AG04450 (cell line): ENCODE measurements around the gene PSEN1. TPM values are rescaled to one million over a fixed set of nuclear protein-coding genes. Genes with fewer than 3 reads are reported as not detected.

Experiments used
- CTCF ChIA-PET: fragments of 300-600, 350-600 bp; formaldehyde crosslinking; extraction: SDS; loops from one replicate; lab custom pipeline; 2022; ENCODE audit warnings: antibody characterized with exemption, inconsistent platforms; lab: Charles Lee
- POLR2A ChIA-PET: fragments of 350-600 bp; formaldehyde crosslinking; extraction: SDS; loops from one replicate; lab custom pipeline; 2021; ENCODE audit warnings: antibody characterized with exemption, inconsistent platforms; lab: Yijun Ruan, JAX
- DNase-seq: peaks from one replicate; pipeline ENCODE4 v3.0.0-alpha.2; 2011; ENCODE audit warnings: low read depth, low spot score
- H3K27ac ChIP-seq: one replicate; pipeline ENCODE4 v1.5.1; 2012; ENCODE audit warnings: low read depth, low read length, control low read depth
- H3K27me3 ChIP-seq: one replicate; pipeline ENCODE4 v1.6.0; 2012; ENCODE audit warnings: low read length; ENCODE audit not compliant: control insufficient read depth, insufficient read depth
- H3K4me3 ChIP-seq: 2 replicates; pipeline ENCODE4 v1.5.1; 2011; ENCODE audit warnings: mild to moderate bottlenecking, low read depth, low read length, control low read depth
- H3K9me3 ChIP-seq: 2 replicates; pipeline ENCODE4 v1.5.1; 2012; ENCODE audit warnings: low read length; ENCODE audit not compliant: control insufficient read depth, insufficient read depth
- CTCF ChIP-seq: IDR thresholded peaks from 2 replicates; pipeline ENCODE4 v1.5.1; 2011; ENCODE audit warnings: low read depth, low read length, control low read depth, inconsistent platforms
- polyA plus RNA-seq: library from polyadenylated mRNA; depleted of rRNA; stranded (reverse); fragments of >200 nt; gene quantifications from 2 replicates; pipeline ENCODE4 v1.2.3, GENCODE V29; 2011

Gene PSEN1
- polyA plus RNA-seq, 1 experiment: 20.2 TPM

GRCh38 chr14:73149753-73150152 lies 13.4 kb downstream of the PSEN1 start:
- no peak for DNase-seq
- Histone ChIP-seq H3K27ac (no peak overlapping the region), H3K9me3 (no peaks in the 10 kb centered on the region), H3K27me3 (no peaks in the 10 kb centered on the region), H3K4me3 (no peak overlapping the region)
- TF ChIP-seq CTCF: no peak
- ChIA-PET CTCF (interaction anchor here (0.6 to 1.1 kb wide), 2 partner anchors 22 to 24 kb away, joined by 3 read pairs; no protein-coding TSS in a partner anchor), POLR2A (interaction anchor here (0.6 to 0.8 kb wide), 2 partner anchors 12 to 498 kb away, joined by 3 to 7 read pairs; no protein-coding TSS in a partner anchor)

- Histone ChIP-seq H3K27ac (no peak overlapping the region), H3K4me3 (no peak overlapping the region), H3K27me3 (no peaks in the 10 kb centered on the region), H3K9me3 (no peaks in the 10 kb centered on the region)
- ChIA-PET POLR2A (no interaction called here), CTCF (interaction anchor here (1.1 kb wide), 1 partner anchor 142 kb away, joined by 3 read pairs; no protein-coding TSS in a partner anchor)
- DNase-seq: no peak
- no peak for TF ChIP-seq CTCF
These were observed 17.0 kb downstream of the PSEN1 start for GRCh38 chr14:73153272-73153671.

- TF ChIP-seq CTCF: no peak
- no peak for DNase-seq
- no peak overlapping the region for H3K4me3 ChIP-seq
- H3K27me3 ChIP-seq: no peaks in the 10 kb centered on the region
- POLR2A ChIA-PET: no interaction called here
- no peaks in the 10 kb centered on the region for H3K9me3 ChIP-seq
- H3K27ac ChIP-seq: no peak overlapping the region
- CTCF ChIA-PET: interaction anchor here (0.6 to 1.2 kb wide), 2 partner anchors 15 to 648 kb away, joined by 4 to 8 read pairs; no protein-coding TSS in a partner anchor
These were observed 25.9 kb downstream of the PSEN1 start for GRCh38 chr14:73162251-73162650.

- POLR2A ChIA-PET: no interaction called here
- no peak overlapping the region for H3K4me3 ChIP-seq
- H3K27me3 ChIP-seq: no peaks in the 10 kb centered on the region
- no peak for DNase-seq
- CTCF ChIA-PET: interaction anchor here (1.2 kb wide), 1 partner anchor 652 kb away, joined by 4 read pairs; no protein-coding TSS in a partner anchor
- no peak for TF ChIP-seq CTCF
- H3K9me3 ChIP-seq: no peaks in the 10 kb centered on the region
- H3K27ac ChIP-seq: no peak overlapping the region
These were observed 30.1 kb downstream of the PSEN1 start for GRCh38 chr14:73166399-73166798.

- Histone ChIP-seq H3K27ac (no peak overlapping the region), H3K4me3 (no peak overlapping the region), H3K27me3 (no peaks in the 10 kb centered on the region), H3K9me3 (no peaks in the 10 kb centered on the region)
- DNase-seq: no peak
- ChIA-PET POLR2A (no interaction called here), CTCF (interaction anchor here (0.7 to 1.2 kb wide), 3 partner anchors 36 to 653 kb away, joined by 3 to 9 read pairs (median 4); no protein-coding TSS in a partner anchor)
- no peak for TF ChIP-seq CTCF
These were observed 31.4 kb downstream of the PSEN1 start for GRCh38 chr14:73167727-73168126.
